AG09319 (cell line): Measurements from ENCODE around the gene RALA.

Source experiments
- DNase-seq: peaks from one replicate; pipeline ENCODE4 v3.0.0-alpha.2; 2010; ENCODE audit warnings: low read depth; ENCODE audit errors: extremely low read depth
- CTCF ChIP-seq: IDR thresholded peaks from 2 replicates; pipeline ENCODE4 v1.5.1; 2011; ENCODE audit warnings: low read depth, mild to moderate bottlenecking, inconsistent platforms, low read length, moderate library complexity

The RALA gene

DNA sequence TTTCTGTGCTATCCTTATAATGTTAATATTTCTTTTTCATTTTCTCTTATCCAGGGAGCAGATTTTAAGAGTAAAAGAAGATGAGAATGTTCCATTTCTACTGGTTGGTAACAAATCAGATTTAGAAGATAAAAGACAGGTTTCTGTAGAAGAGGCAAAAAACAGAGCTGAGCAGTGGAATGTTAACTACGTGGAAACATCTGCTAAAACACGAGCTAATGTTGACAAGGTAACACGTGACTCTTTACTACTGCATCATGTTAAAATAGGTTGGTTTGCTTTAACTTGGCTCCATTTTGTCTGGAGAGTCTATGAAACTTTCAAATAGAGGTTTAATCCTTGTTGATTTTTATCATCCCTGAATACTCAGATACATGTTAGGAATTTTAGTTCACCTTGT lies 73.3 kb downstream of the RALA start:
- no peak for DNase-seq
- no peak for TF ChIP-seq CTCF

DNA sequence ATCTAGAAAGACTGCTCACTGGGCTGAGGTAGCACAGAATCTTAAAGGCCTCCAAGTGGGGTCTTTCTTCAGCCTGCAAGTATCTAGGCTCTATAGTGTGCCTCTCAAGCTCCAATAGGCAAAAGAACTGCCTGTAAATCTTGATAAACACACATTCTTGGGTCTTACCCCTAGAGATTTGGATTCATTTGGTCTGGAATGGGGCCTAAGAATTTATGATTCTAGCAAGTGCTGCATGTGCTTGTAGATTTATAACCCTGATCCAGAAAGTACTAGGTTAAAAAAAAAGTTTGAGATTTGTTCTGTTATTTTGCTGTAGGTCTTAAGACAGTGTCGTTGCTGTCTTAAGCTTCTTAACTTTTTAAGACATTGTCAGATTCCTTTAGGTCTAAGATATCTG lies 74.1 kb downstream of the RALA start:
- TF ChIP-seq CTCF = no peak
- no peak for DNase-seq

DNA sequence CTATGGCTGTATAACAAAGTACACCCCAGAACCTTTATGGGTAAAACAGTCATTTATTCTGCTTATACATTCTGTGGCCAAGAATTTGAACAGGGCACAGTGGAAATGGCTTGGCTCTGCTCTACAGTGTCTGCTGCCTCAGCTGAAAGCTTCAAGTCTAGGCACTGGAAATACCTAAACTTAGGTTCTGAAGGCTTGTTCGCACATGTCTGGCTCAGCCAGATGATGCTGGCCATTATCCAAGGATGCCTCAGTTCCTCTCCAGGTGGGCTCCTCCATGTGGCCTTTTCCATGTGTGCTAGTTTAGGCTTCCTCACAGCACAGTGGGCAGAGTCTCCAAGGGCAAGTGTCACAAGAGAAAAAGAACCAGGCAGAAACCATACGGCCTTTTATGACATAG lies 76.8 kb downstream of the RALA start:
- DNase-seq = no peak
- TF ChIP-seq CTCF = no peak

DNA sequence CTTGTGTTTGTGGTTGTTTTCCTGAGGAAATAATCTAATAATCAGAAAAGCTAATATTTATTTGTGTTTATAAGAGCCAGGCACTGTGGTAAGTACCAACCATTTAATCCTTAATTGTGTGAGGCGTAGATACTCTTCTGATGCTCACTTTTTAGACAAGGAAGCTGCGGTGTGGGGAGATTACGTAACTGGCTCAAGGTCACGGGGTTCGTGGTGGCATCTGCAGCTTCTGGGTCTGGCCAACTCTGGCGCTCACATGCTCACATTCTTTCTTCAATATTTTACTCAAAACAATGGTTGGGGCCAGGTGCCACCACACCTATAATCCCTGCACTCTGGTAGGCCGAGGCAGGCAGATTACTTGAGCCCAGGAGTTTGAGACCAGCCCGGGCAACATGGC lies 77.6 kb downstream of the RALA start:
- no peak for TF ChIP-seq CTCF
- DNase-seq = no peak

GRCh38 chr7:39702133-39702532 lies 78.8 kb downstream of the RALA start:
- TF ChIP-seq CTCF = no peak
- DNase-seq = no peak

- no peak for TF ChIP-seq CTCF
- no peak for DNase-seq
Measured at GRCh38 chr7:39703144-39703543, 79.8 kb downstream of the RALA start.

DNA sequence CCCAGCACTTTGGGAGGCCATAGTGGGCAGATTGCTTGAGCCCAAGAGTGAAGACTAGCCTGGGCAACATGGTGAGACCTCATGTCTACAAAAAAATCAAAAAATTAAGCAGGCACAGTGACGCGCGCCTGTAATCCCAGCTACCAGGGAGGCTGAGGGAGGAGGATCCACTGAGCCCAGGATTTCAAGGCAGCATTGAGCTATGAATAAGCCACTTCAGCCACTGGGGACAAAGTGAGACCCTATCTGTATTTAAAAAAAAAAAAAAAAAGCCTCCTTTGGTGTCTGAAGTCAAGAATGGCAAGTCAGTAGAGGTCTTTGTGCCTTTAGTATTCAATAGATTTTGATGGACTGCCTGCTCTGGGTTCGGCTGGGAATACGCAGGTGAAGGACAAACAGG lies 85.7 kb downstream of the RALA start:
- DNase-seq = no peak
- TF ChIP-seq CTCF = no peak
